H9 (cell line): ENCODE measurements around the gene CRHR1. TPM values are rescaled to one million over a fixed set of nuclear protein-coding genes. Genes with fewer than 3 reads are reported as not detected.

Source experiments
- DNase-seq: peaks from one replicate; pipeline ENCODE4 v3.0.0-alpha.2; 2017
- H2AFZ ChIP-seq: one replicate; pipeline ENCODE4 v1.6.1; 2013; ENCODE audit warnings: mild to moderate bottlenecking, low read length, control low read depth, moderate library complexity
- H2AK5ac ChIP-seq: 2 replicates; pipeline ENCODE4 v1.6.1; 2013; ENCODE audit warnings: low read length, control low read depth, mixed read lengths; ENCODE audit not compliant: insufficient read length
- H2BK120ac ChIP-seq: one replicate; pipeline ENCODE4 v1.6.1; 2013; ENCODE audit warnings: low read depth, mild to moderate bottlenecking, low read length, control low read depth, inconsistent platforms; ENCODE audit not compliant: poor library complexity, severe bottlenecking
- H2BK12ac ChIP-seq: 2 replicates; pipeline ENCODE4 v1.6.1; 2013; ENCODE audit warnings: low read length, control low read depth, mixed read lengths, low read depth; ENCODE audit not compliant: insufficient read length
- H2BK15ac ChIP-seq: 2 replicates; pipeline ENCODE4 v1.6.1; 2013; ENCODE audit warnings: low read depth, low read length, control low read depth
- H2BK20ac ChIP-seq: one replicate; pipeline ENCODE4 v1.6.1; 2013; ENCODE audit warnings: low read depth, mild to moderate bottlenecking, low read length, control low read depth, inconsistent platforms; ENCODE audit not compliant: poor library complexity, severe bottlenecking
- H2BK5ac ChIP-seq: 2 replicates; pipeline ENCODE4 v1.6.1; 2013; ENCODE audit warnings: low read length, control low read depth, mixed read lengths; ENCODE audit not compliant: insufficient read length
- H3K14ac ChIP-seq: 2 replicates; pipeline ENCODE4 v1.6.1; 2013; ENCODE audit warnings: low read length, control low read depth; ENCODE audit not compliant: insufficient read depth
- H3K18ac ChIP-seq: 2 replicates; pipeline ENCODE4 v1.6.1; 2013; ENCODE audit warnings: low read depth, mild to moderate bottlenecking, mixed read lengths, low read length, control low read depth; ENCODE audit not compliant: insufficient read length
- H3K23ac ChIP-seq: 2 replicates; pipeline ENCODE4 v1.6.1; 2013; ENCODE audit warnings: low read length, control low read depth, mixed read lengths, low read depth; ENCODE audit not compliant: insufficient read length
- H3K23me2 ChIP-seq: 2 replicates; pipeline ENCODE4 v1.6.1; 2013; ENCODE audit warnings: low read depth, mild to moderate bottlenecking, mixed read lengths, low read length, control low read depth; ENCODE audit not compliant: insufficient read length, poor library complexity, severe bottlenecking
- H3K27ac ChIP-seq: 2 replicates; pipeline ENCODE4 v1.5.1; 2013; ENCODE audit warnings: low read length, control low read depth, mixed read lengths, low read depth; ENCODE audit not compliant: insufficient read length
- H3K27me3 ChIP-seq: 2 replicates; pipeline ENCODE4 v1.6.1; 2013; ENCODE audit warnings: low read length, control low read depth, inconsistent platforms; ENCODE audit not compliant: insufficient read depth
- H3K4ac ChIP-seq: 2 replicates; pipeline ENCODE4 v1.6.1; 2013; ENCODE audit warnings: low read depth, mild to moderate bottlenecking, control low read depth, inconsistent platforms, low read length, moderate library complexity
- H3K4me1 ChIP-seq: 2 replicates; pipeline ENCODE4 v1.6.1; 2013; ENCODE audit warnings: low read length, control low read depth, inconsistent platforms; ENCODE audit not compliant: insufficient read depth
- H3K4me2 ChIP-seq: 2 replicates; pipeline ENCODE4 v1.6.1; 2013; ENCODE audit warnings: low read length, control low read depth, mixed read lengths; ENCODE audit not compliant: insufficient read length, insufficient read depth
- H3K56ac ChIP-seq: 2 replicates; pipeline ENCODE4 v1.6.1; 2013; ENCODE audit warnings: low read depth, mild to moderate bottlenecking, mixed read lengths, low read length, control low read depth; ENCODE audit not compliant: insufficient read length
- H3K79me1 ChIP-seq: 2 replicates; pipeline ENCODE4 v1.6.1; 2013; ENCODE audit warnings: low read depth, mild to moderate bottlenecking, moderate library complexity, low read length, control low read depth, inconsistent platforms; ENCODE audit not compliant: insufficient read depth, poor library complexity, severe bottlenecking
- H3K79me2 ChIP-seq: 2 replicates; pipeline ENCODE4 v1.6.1; 2013; ENCODE audit warnings: low read length, control low read depth, inconsistent platforms; ENCODE audit not compliant: insufficient read depth
- H3K9ac ChIP-seq: 2 replicates; pipeline ENCODE4 v1.6.1; 2013; ENCODE audit warnings: low read length, control low read depth, mixed read lengths; ENCODE audit not compliant: insufficient read length; ENCODE audit errors: extremely low read depth
- H3K9me3 ChIP-seq: one replicate; pipeline ENCODE4 v1.6.1; 2013; ENCODE audit warnings: low read depth, low read length, inconsistent platforms; ENCODE audit not compliant: control insufficient read depth
- H3T11ph ChIP-seq: one replicate; pipeline ENCODE4 v1.6.1; 2013; ENCODE audit warnings: mild to moderate bottlenecking, low read length, control low read depth, inconsistent platforms
- H4K20me1 ChIP-seq: one replicate; pipeline ENCODE4 v1.6.1; 2013; ENCODE audit not compliant: control insufficient read depth, insufficient read length, insufficient read depth
- H4K5ac ChIP-seq: 2 replicates; pipeline ENCODE4 v1.6.1; 2013; ENCODE audit warnings: low read depth, mild to moderate bottlenecking, mixed read lengths, low read length, control low read depth; ENCODE audit not compliant: insufficient read length
- H4K8ac ChIP-seq: replicated peaks from 2 replicates; pipeline ENCODE4 v1.6.1; 2013; ENCODE audit warnings: low read length, control low read depth, mixed read lengths, low read depth; ENCODE audit not compliant: insufficient read length
- H4K91ac ChIP-seq: 2 replicates; pipeline ENCODE4 v1.6.1; 2013; ENCODE audit warnings: low read depth, mild to moderate bottlenecking, moderate library complexity, mixed read lengths, low read length, control low read depth; ENCODE audit not compliant: insufficient read length
- H3K27ac Mint-ChIP-seq, 3 experiments: 2 replicates in 2 of 3; 3 replicates in 1 of 3; pipeline ENCODE4 v1.8.0; 2020 to 2021; ENCODE audit warnings: mixed read lengths in 3 of 3, mild to moderate bottlenecking in 1 of 3, moderate library complexity in 1 of 3
- H3K27me3 Mint-ChIP-seq: 2 replicates; pipeline ENCODE4 v1.8.0; 2021; ENCODE audit warnings: low read depth, mild to moderate bottlenecking, moderate library complexity, mixed read lengths
- H3K36me3 Mint-ChIP-seq, 3 experiments: 2 replicates in 2 of 3; 3 replicates in 1 of 3; pipeline ENCODE4 v1.8.0; 2020 to 2021; ENCODE audit warnings: low read depth in 3 of 3, mixed read lengths in 3 of 3; ENCODE audit not compliant: insufficient read depth in 1 of 3
- H3K4me1 Mint-ChIP-seq, 2 experiments: 2 replicates each; pipeline ENCODE4 v1.8.0; 2020; ENCODE audit warnings: mixed read lengths in 2 of 2
- H3K4me3 Mint-ChIP-seq, 2 experiments: 2 replicates in 1 of 2; 3 replicates in 1 of 2; pipeline ENCODE4 v1.8.0; 2020 to 2021; ENCODE audit warnings: mild to moderate bottlenecking in 2 of 2, mixed read lengths in 2 of 2, moderate library complexity in 1 of 2
- H3K9me3 Mint-ChIP-seq, 2 experiments: 2 replicates in 1 of 2; 3 replicates in 1 of 2; pipeline ENCODE4 v1.8.0; 2020; ENCODE audit warnings: mild to moderate bottlenecking in 2 of 2, mixed read lengths in 2 of 2, moderate library complexity in 1 of 2
- CTCF ChIP-seq: fragments of 200-600 bp; sonication (generic); conservative IDR thresholded peaks from 3 replicates; pipeline ENCODE4 v1.8.0; 2021; ENCODE audit warnings: antibody characterized with exemption, mild to moderate bottlenecking
- WGBS: extraction: QIAGEN DNeasy Blood & Tissue Kit; methylation state at CpG from one replicate; pipeline ENCODE4 v1.1.7; 2013; ENCODE audit warnings: missing lambda C conversion rate, low lambda C conversion rate, mixed read lengths; ENCODE audit not compliant: insufficient read length; ENCODE audit errors: extremely low coverage; 5-methylcytosine and 5-hydroxymethylcytosine counted together
- total RNA-seq: library from RNA; stranded (reverse); gene quantifications from 2 replicates; pipeline ENCODE4 v1.2.1, GENCODE V29; 2021

The CRHR1 gene
- total RNA-seq, 1 experiment from 2014 or later: 0.52 TPM

DNA sequence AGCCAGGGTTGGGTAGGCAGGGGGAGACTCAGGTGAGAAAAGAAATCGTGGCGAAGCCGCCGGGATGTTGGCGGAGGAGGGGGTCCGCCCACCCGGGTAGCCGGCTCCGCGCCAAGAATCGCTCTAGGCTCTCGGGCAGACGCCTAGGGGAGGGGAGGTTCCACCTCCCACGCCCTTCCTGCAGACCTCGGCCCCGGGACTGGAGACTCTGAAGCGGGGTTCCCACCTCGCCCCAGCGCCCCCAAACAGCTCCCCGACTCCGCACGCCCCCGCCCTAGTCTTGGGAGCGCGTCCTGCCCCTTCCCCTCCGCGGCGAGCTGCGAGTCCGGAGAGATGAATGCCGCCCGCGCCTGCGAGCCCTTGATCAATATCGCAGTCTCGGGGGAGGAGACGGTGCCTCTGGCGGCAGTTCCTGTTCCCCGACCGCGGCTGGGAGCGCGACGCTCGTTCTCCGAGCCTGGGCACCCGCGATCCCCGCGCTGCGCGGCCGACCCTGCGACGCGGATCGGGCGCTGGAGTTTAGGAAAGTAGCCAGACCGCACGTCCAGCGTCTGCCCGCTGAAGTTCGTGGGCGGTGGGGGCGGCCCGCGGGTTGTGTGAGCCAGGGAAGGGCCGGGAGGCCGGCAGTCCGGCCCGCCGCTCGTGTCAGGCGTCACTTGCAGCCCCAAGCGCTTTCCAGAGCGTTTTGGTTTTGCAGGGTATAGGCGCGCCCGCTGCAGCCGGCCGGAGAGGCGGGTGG lies 790 bp downstream of the CRHR1 start:
- Histone ChIP-seq H3K14ac (no peak overlapping the region), H4K91ac (no peak overlapping the region), H3K27ac (no peak overlapping the region), H3K27me3 (peaks cover 22% of the 10 kb centered on the region), H3T11ph (no peak overlapping the region), H2AFZ (no peak overlapping the region), H3K23me2 (peaks cover 20% of the 10 kb centered on the region), H3K79me2 (no peaks in the 10 kb centered on the region), H4K20me1 (no peaks in the 10 kb centered on the region), H3K4me2 (peak overlapping the region; percentile 83), H4K8ac (no peak overlapping the region), H3K23ac (no peak overlapping the region), H2BK20ac (no peak overlapping the region), H3K9me3 (no peaks in the 10 kb centered on the region), H2BK5ac (no peak overlapping the region), H2AK5ac (no peak overlapping the region), H2BK12ac (no peak overlapping the region), H3K18ac (no peak overlapping the region), H3K9ac (no peak overlapping the region), H3K4me1 (peaks cover 2% of the 10 kb centered on the region; the same call in 1 of the 2 replicates), H3K79me1 (no peaks in the 10 kb centered on the region), H3K4ac (no peak overlapping the region), H4K5ac (no peak overlapping the region), H2BK15ac (no peak overlapping the region), H2BK120ac (no peak overlapping the region), H3K56ac (no peak overlapping the region)
- H3K4me1 Mint-ChIP-seq: peaks cover 20 to 37% of the 10 kb centered on the region in 2 experiments
- H3K36me3 Mint-ChIP-seq: no peaks in the 10 kb centered on the region; a peak in 1 of 7 replicates
- H3K27ac Mint-ChIP-seq: no peak overlapping the region
- TF ChIP-seq CTCF: peak; percentile 10; the same call in 1 of the 3 replicates
- WGBS: no CpG with 5 or more reads among the region's 82 CpGs
- no peaks in the 10 kb centered on the region for H3K9me3 Mint-ChIP-seq
- peaks cover 95% of the 10 kb centered on the region for H3K27me3 Mint-ChIP-seq
- DNase-seq: peak; percentile 62
- peak overlapping the region; percentile 63 to 86 for H3K4me3 Mint-ChIP-seq
